GM03348 (cell line): ENCODE data around the gene TMEM53.
"Not testable (repeated sequence)": the region's sequence is repeated elsewhere in the genome, so short reads cannot be mapped to it uniquely, and the experiment has no call there.

Experiments used
- DNase-seq: peaks from one replicate; pipeline ENCODE4 v3.0.0; 2012; ENCODE audit warnings: low spot score

TMEM53 gene

GRCh38 chr1:44674113-44675000, at the start of gene TMEM53, which contains the start of gene ARMH1:
TMEM53 (minus strand) TSS chr1:44674481; CDS start chr1:44674391, 90 bp downstream.
ARMH1 (plus strand) TSS chr1:44674714; CDS start chr1:44689698, 14,984 bp downstream.
- DNase-seq = peak; percentile 98

- no peak for DNase-seq
Measured at GRCh38 chr1:44723496-44724295, 49.4 kb upstream of the TMEM53 start.

DNA sequence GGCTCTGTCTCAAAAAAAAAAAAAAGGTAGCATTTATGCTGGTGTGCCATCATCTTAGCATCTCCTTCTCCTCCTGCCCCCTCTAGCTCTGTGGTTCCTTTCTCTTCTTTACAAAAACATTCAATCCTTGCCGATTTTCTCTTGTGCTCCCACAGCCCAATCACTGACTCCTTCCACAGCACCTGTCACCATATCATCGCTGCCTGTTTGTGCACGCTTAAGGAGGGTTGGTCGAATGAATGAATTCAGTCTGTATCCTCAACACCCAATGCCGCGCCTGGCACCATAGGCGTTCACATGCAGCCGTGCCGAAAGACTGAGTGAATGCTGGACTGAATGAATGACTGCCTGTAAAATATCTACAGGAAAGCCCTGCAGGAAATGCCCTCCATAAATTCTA, 48.8 kb upstream of the TMEM53 start:
- DNase-seq = no peak

DNA sequence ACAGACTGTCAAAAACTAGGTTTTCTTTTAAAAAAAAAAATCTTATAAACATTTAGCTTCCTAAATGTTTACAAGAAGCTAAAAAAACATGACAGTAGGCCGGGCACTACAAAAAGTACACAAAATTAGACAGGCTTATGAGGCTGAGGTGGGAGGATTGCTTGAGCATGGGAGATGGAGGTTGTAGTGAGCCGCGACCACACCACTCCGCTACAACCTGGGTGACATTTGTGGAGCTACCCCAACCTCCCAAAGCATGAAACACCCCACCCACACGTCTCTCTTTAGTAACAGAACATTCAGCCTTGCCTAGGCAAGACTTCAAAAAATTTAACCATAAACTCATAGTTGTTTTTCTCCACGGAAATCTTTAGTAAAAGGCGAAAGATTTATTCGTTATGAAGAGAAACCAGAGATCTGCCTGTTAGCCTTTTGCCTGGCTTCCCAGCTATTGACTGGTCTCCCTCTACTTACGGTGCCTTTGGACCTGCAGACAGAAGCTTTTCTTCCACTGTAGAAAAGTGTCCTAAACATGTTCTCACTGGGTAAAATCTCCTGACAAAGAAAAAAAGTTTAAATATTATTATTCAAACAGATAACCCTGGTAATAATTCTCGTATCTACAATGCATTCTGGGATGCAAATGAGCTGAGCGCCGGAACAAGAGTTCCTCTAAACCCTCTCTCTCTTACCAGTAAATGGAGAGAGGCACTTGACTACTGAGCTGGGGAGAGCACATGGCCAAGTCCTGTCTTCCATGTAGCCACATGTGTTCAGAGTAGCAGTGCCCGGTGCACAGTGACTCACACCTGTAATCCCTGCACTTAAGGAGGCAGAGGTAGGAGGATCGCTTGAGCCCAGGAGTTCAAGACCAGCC, 47.4 kb upstream of the TMEM53 start:
- DNase-seq = no peak

DNA sequence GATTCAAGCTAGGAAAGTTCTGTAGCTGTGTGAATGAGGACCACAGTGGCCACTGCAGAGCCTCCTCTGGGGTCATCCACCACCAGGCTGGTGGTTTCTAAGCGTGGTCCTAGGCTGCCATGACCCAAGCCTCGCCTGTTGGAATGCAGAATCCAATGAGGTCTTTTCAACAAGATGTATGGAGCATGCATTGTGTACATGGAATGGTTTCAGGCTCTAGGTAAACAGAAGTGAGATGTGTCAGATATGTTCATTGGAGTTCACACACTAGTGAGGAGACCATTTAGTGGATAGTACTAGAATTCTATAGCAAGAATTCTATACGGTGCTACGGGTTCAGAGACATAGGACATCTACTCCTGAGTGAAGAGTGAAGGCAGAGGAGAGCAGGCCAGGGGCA, 46.0 kb upstream of the TMEM53 start:
- DNase-seq = no peak

DNA sequence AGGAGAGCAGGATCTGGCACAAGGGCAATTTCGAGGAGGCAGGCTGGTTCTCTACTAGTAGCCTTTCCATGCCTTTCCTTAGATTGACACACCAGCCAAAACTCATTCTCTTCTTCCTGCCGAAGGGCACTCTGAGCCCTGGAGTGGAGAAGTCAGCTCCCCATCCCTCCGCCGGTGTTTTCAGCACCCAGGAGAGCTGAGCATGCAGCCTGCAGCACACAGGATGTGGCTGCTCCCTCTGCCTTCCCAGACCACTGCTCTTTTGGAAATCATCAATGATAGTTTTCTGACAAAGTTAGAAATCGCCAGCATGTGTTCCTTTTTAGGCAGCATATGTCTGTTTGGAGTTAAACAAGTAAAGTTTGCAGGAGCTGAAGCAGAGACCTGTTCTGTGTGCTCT, 45.0 kb upstream of the TMEM53 start:
- no peak for DNase-seq

GRCh38 chr1:44718091-44718490, 43.8 kb upstream of the TMEM53 start:
- DNase-seq = no peak

DNA sequence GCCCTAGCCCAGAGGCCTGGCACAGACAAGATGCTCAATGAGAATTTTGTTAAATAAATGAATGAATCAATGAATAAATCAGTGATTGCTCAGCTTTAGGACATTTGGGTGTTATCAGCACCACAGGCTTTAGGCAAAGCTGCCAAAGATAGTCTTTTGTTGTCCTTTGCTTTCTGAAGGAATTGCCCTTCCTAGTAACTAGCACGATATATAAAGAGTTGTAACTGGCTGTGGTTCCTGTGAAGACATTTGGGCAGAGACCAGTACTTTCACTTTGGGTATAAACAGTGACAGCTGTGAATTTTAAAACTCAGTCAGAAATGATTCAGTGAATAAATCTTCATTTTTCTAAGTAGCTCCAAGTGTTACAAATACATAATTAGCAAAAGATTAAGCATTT, 43.4 kb upstream of the TMEM53 start:
- DNase-seq = no peak

DNA sequence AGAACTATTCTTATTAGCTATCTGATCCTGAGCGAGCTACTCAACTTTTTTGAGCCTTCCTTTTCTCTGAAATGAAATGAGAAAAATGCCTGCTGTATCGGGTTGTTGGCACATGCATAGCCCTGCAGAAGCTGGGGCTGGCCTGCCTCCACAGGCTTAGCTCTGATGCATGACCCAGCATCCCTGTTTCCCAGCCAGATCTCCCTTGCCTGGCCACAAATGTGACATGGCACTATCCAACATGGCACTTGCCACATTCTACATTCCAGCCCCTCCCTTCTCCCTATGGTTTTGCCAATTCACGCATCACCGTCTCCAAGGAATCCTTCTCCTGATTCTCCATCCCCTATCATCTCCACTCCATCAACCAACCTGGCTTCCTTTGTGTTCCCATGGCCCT, 42.9 kb upstream of the TMEM53 start:
- DNase-seq = no peak

- peak; percentile 89 for DNase-seq
Measured at GRCh38 chr1:44714944-44715571, 40.8 kb upstream of the TMEM53 start.

DNA sequence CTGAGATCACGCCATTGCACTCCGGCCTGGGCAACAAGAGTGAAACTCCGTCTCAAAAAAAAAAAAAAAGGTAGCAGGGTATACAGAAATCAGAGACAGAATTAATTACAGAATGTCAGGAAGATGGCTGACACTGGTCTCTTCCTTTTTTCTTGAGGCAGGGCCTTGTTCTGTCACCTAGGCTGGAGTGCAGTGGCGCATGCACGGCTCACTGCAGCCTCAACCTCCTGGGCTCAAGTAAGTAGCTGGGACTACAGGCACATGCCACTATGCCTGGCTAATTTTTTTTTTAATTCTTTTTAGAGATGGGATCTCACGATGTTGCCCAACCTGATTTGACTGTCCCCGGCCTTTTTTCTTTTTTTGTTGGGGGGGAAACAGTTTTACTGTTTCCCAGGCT, 40.3 kb upstream of the TMEM53 start:
- DNase-seq = no peak

GRCh38 chr1:44713321-44713781, 39.1 kb upstream of the TMEM53 start:
- no peak for DNase-seq

GRCh38 chr1:44707959-44708831, 33.9 kb upstream of the TMEM53 start:
- DNase-seq = peak; percentile 78

DNA sequence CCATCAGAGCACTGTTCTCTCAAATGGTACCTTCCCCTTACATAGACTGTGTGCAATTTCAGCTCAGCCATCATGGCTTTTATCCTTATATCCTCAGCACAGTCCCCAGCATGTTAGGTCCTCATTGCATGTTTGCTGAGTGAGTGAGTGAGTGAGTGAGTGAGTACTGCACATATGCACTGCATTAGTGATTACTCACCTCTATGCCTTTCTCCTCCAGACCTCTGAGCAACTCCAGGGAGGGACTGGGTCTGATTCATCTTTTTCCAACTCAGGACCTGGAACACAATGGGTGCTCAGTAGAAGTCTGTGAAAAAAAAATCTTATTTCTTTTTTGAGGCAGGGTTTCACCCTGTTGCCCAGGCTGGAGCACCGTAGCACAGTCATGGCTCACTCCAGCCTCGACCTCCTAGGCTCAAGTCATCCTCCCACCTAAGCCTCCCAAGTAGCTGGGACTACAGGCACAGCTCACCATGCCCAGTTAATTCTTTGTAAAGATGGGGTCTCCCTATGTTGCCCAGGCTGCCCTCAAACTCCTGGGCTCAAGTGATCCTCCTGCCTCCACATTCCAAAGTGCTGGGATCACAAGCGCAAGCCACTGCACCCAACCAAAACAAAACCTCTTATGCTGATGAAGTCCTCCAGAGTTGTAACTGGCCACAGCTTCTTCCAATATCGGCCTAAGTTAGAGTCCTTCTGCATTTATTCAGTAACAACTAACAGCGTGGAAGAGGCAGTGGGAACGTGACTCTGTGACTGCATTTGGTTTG, 33.0 kb upstream of the TMEM53 start:
- DNase-seq = peak; percentile 89

GRCh38 chr1:44705938-44706337, 31.7 kb upstream of the TMEM53 start:
- DNase-seq = no peak

GRCh38 chr1:44705470-44705869, 31.2 kb upstream of the TMEM53 start:
- DNase-seq = no peak

GRCh38 chr1:44701141-44701573, 26.9 kb upstream of the TMEM53 start:
- DNase-seq = no peak

DNA sequence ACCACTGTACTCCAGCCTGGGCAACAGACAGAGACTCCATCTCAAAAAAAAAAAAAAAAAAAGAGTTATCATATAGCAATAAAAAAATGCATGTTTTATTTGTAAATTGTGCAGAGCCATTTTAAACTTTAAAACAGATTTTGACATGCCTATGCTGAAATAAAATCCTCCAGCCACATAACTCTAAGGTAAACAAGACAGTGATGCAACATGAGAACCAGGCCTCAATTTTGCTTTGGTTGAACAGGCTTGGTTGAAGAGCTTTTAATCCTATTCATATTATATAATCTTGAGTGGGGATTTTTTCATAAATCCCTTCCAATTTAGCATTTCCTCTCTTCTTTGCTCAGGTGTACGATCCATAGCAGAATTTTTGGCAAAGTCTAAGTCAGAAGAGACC, 26.3 kb upstream of the TMEM53 start:
- no peak for DNase-seq

GRCh38 chr1:44699375-44699774, 25.1 kb upstream of the TMEM53 start:
- not testable (repeated sequence) for DNase-seq

DNA sequence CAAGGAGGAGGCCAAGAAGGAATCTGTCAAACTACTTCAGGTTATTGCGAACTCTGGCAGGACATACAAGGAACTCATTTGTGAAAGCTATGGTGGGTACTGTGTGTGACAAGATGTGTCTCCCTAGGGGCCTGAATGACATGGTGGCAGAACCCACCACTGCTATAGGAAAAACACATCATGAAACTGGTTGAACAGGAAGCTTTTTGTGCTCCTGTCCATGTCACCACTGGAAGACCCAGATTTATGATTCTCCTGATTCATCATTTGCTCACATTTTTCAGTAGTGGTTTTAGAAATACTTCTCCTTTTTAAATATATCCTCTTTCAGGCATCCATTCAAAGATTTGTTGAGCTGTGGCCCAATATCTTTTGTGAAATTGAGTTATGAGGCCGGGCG, 23.9 kb upstream of the TMEM53 start:
- DNase-seq = no peak
